Measurements from ENCODE around the gene LCP2.

- no peak for TF ChIP-seq CTCF (IDR thresholded peaks at IDR 0.05; ENCODE audit: low read depth, low read length)
- TF ChIP-seq EZH2phosphoT487 (IDR thresholded peaks at IDR 0.05; ENCODE audit: low read depth), result no peak
These were observed 76.2 kb downstream of the LCP2 start for GRCh38 chr5:170221327-170221741.
